Gastroesophageal sphincter (tissue), 3 donors: Measurements from ENCODE around the gene CYTH3.

Experiments used
- CTCF ChIP-seq, 4 experiments: fragments of 200-600 bp in 2 of 4; fragments of 450-650 bp in 2 of 4; sonication (generic) in 1 of 4; IDR thresholded peaks; one replicate each; pipeline ENCODE4 v1.5.1; 2017 to 2019; ENCODE audit warnings: antibody characterized with exemption in 4 of 4, mild to moderate bottlenecking in 2 of 4, moderate library complexity in 2 of 4
- POLR2A ChIP-seq, 2 donors: fragments of 450-650 bp; IDR thresholded peaks; one replicate each; pipeline ENCODE4 v1.6.1; 2017; ENCODE audit warnings: antibody characterized with exemption in 2 of 2, mild to moderate bottlenecking in 2 of 2, moderate library complexity in 1 of 2

- TF ChIP-seq CTCF (IDR thresholded peaks at IDR 0.05) (no peak), POLR2A (IDR thresholded peaks at IDR 0.05) (no peak)
These were observed 12.3 kb upstream of the CYTH3 start for GRCh38 chr7:6284461-6285360.
